Mucosa of rectum (tissue), 2 donors: ENCODE measurements around the gene APOB.
"Not testable (repeated sequence)": the region's sequence is repeated elsewhere in the genome, so short reads cannot be mapped to it uniquely, and the experiment has no call there.

Source experiments
- H3K27ac ChIP-seq, 2 donors: one replicate each; pipeline ENCODE4 v1.7.0; 2013; ENCODE audit warnings: inconsistent platforms in 2 of 2, low read depth in 2 of 2, low read length in 2 of 2
- H3K27me3 ChIP-seq, 2 donors: one replicate each; pipeline ENCODE4 v1.7.0; 2013; ENCODE audit warnings: low read length in 2 of 2; ENCODE audit not compliant: control insufficient read depth in 2 of 2, insufficient read depth in 2 of 2
- H3K36me3 ChIP-seq, 2 donors: one replicate each; pipeline ENCODE4 v1.7.0; 2013; ENCODE audit warnings: low read length in 2 of 2; ENCODE audit not compliant: control insufficient read depth in 2 of 2, insufficient read depth in 2 of 2
- H3K4me1 ChIP-seq, 2 donors: one replicate each; pipeline ENCODE4 v1.7.0; 2013; ENCODE audit warnings: low read length in 2 of 2, mild to moderate bottlenecking in 1 of 2; ENCODE audit not compliant: control insufficient read depth in 2 of 2, insufficient read depth in 2 of 2
- H3K4me3 ChIP-seq, 2 donors: one replicate each; pipeline ENCODE4 v1.7.0; 2013; ENCODE audit warnings: low read length in 2 of 2
- H3K9ac ChIP-seq, 2 donors: one replicate each; pipeline ENCODE4 v1.7.0; 2013; ENCODE audit warnings: low read length in 2 of 2, low read depth in 1 of 2, mild to moderate bottlenecking in 1 of 2
- H3K9me3 ChIP-seq, 2 donors: one replicate each; pipeline ENCODE4 v1.7.0; 2013; ENCODE audit warnings: low read length in 2 of 2; ENCODE audit not compliant: control insufficient read depth in 2 of 2
- donor health status: healthy.
- donor health status: Normal muscosa, but diverticular disease.

Gene APOB

GRCh38 chr2:21032338-21033236 lies 11.3 kb downstream of the APOB start:
- no peaks in the 10 kb centered on the region for H3K4me1 ChIP-seq
- H3K27me3 ChIP-seq = no peaks in the 10 kb centered on the region
- H3K36me3 ChIP-seq = no peaks in the 10 kb centered on the region
- no peak overlapping the region for H3K9ac ChIP-seq
- H3K4me3 ChIP-seq = no peak overlapping the region
- H3K9me3 ChIP-seq = no peaks in the 10 kb centered on the region
- H3K27ac ChIP-seq = no peak overlapping the region

- no peaks in the 10 kb centered on the region for H3K36me3 ChIP-seq
- H3K4me1 ChIP-seq = no peaks in the 10 kb centered on the region
- no peak overlapping the region for H3K4me3 ChIP-seq
- no peak overlapping the region for H3K27ac ChIP-seq
- H3K9ac ChIP-seq = no peak overlapping the region
- H3K9me3 ChIP-seq = no peaks in the 10 kb centered on the region
- no peaks in the 10 kb centered on the region for H3K27me3 ChIP-seq
Observed at GRCh38 chr2:21030983-21031968, 12.6 kb downstream of the APOB start.

GRCh38 chr2:21029519-21029918 lies 14.4 kb downstream of the APOB start:
- H3K4me3 ChIP-seq = no peak overlapping the region
- H3K4me1 ChIP-seq = no peaks in the 10 kb centered on the region
- no peaks in the 10 kb centered on the region for H3K36me3 ChIP-seq
- H3K27me3 ChIP-seq = no peaks in the 10 kb centered on the region
- H3K27ac ChIP-seq = no peak overlapping the region
- no peaks in the 10 kb centered on the region for H3K9me3 ChIP-seq
- no peak overlapping the region for H3K9ac ChIP-seq

GRCh38 chr2:21028951-21029350 lies 14.9 kb downstream of the APOB start:
- H3K27ac ChIP-seq, H3K36me3 ChIP-seq, H3K4me3 ChIP-seq, H3K27me3 ChIP-seq, H3K9me3 ChIP-seq, H3K4me1 ChIP-seq, H3K9ac ChIP-seq: not testable (repeated sequence)

GRCh38 chr2:21028021-21028947 lies 15.6 kb downstream of the APOB start:
- no peak overlapping the region for H3K27ac ChIP-seq
- no peaks in the 10 kb centered on the region for H3K27me3 ChIP-seq
- H3K9ac ChIP-seq = no peak overlapping the region
- no peak overlapping the region for H3K4me3 ChIP-seq
- H3K4me1 ChIP-seq = no peaks in the 10 kb centered on the region
- H3K36me3 ChIP-seq = no peaks in the 10 kb centered on the region
- no peaks in the 10 kb centered on the region for H3K9me3 ChIP-seq

- H3K4me1 ChIP-seq = no peaks in the 10 kb centered on the region
- no peak overlapping the region for H3K27ac ChIP-seq
- no peak overlapping the region for H3K9ac ChIP-seq
- no peaks in the 10 kb centered on the region for H3K9me3 ChIP-seq
- H3K27me3 ChIP-seq = no peaks in the 10 kb centered on the region
- H3K4me3 ChIP-seq = no peak overlapping the region
- H3K36me3 ChIP-seq = no peaks in the 10 kb centered on the region
Observed at GRCh38 chr2:21026479-21027282, 17.2 kb downstream of the APOB start.

GRCh38 chr2:21025690-21026478 lies 18.0 kb downstream of the APOB start:
- no peaks in the 10 kb centered on the region for H3K36me3 ChIP-seq
- H3K9me3 ChIP-seq = no peaks in the 10 kb centered on the region
- H3K4me3 ChIP-seq = no peak overlapping the region
- no peak overlapping the region for H3K9ac ChIP-seq
- H3K27me3 ChIP-seq = no peaks in the 10 kb centered on the region
- no peaks in the 10 kb centered on the region for H3K4me1 ChIP-seq
- no peak overlapping the region for H3K27ac ChIP-seq

GRCh38 chr2:21024722-21025389 lies 19.0 kb downstream of the APOB start:
- Histone ChIP-seq H3K9me3 (no peaks in the 10 kb centered on the region), H3K36me3 (no peaks in the 10 kb centered on the region), H3K9ac (no peak overlapping the region), H3K27ac (no peak overlapping the region), H3K4me3 (no peak overlapping the region), H3K27me3 (no peaks in the 10 kb centered on the region), H3K4me1 (no peaks in the 10 kb centered on the region)
